NCI-H460 (cell line): ENCODE results near the gene SIRPB2. TPM values are rescaled to one million over a fixed set of nuclear protein-coding genes. Genes with fewer than 3 reads are reported as not detected.

ENCODE experiments used
- DNase-seq: peaks from one replicate; pipeline ENCODE4 v3.0.0-alpha.2; 2016; ENCODE audit warnings: low read depth; ENCODE audit errors: extremely low read depth
- small RNA-seq, 2 experiments: library from RNA; depleted of rRNA; stranded (forward); fragments of <200 nt; gene quantifications; one replicate each; pipeline ENCODE3, GENCODE V24; 2014
- total RNA-seq: library from RNA; depleted of rRNA; stranded (reverse); fragments of >200 nt; shearing (Covaris generic); gene quantifications from 2 replicates; pipeline ENCODE4 v1.2.3, GENCODE V29; 2014; rRNA removed

SIRPB2 gene
- total RNA-seq, 1 experiment from 2014 or later = not detected

DNA sequence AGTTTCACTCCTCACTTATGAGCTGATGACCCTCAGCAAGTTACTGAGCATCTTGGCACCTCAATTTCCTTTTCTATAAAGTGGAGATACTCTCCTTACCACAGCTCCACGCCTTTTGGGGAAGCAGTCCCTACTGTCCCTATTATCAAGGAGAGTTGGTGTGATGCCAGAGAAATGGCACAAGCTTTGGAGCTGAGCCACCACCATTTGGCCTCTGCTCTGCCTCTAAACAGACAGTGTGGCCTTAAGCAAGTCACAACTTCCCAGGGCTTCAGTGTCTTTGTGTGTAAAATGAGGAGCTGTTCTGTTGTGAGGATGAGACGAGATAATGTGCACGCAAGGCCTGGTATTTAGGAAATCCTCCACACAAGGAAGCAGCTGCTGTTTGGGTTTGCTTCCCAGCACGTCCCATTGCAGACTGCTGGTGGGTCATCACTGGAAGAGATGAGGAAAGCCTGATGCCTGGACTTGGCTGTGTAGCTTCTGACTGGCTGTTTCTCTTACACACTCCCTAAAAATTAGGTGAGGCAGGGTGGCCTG is 43.1 kb downstream of the SIRPB2 start:
- DNase-seq = no peak

DNA sequence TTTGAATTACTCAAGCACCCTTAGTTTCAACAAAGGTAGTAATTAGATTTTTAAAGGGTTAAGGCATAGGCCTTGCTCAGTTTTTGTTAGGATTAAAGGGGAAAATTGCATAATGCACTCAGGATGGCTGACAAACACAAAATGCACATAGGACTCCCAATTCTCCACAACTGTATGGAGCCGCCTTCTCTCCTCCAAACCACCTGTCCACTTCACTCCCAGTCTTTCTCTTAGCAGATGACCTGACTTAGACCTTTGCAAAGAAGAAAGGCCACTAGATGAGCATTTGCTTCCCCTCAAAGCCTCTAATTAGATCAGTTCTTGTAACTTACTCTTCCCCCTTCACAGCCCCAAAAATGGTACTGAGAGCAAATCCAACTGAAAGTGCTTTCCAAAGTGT is 44.7 kb downstream of the SIRPB2 start:
- no peak for DNase-seq

DNA sequence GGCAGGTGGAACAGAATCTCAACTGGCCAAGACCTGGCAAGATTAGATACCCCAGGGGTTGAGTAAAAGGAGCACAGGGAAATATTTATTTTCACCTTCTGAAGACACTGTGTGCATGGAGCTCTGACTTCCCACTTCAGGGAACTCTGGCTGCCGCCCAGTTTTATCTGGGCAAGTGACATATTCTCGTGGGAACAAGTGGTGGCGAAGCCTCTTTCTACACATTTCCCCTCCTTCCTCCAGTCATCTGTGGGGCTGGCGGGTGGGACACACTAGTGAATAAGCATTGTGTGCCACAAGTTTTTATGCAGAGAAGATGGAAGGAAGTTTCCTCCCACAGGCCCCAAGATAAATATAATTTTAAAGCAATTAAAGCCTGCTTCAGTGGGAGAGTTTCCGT is 48.1 kb downstream of the SIRPB2 start:
- DNase-seq = no peak

DNA sequence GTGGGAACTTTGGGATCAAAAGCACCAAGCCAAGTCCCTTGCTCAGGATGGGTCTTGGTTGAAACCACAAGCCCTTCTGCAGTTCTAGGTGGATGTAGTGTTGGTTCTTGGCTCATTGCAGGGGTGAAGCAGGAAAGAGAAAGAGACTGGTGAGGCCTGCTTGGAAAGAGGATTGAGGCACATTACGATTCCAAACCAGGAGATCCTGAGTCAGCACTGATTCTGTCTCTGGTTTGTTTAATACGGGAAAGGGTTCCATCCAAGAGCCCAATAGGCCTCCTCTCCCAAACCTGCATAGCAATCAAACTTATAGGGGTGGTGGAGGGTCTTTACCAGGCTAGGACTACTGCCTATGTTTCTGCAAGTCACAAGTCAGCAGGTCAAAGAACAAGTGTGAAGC is 48.9 kb downstream of the SIRPB2 start:
- DNase-seq = no peak

DNA sequence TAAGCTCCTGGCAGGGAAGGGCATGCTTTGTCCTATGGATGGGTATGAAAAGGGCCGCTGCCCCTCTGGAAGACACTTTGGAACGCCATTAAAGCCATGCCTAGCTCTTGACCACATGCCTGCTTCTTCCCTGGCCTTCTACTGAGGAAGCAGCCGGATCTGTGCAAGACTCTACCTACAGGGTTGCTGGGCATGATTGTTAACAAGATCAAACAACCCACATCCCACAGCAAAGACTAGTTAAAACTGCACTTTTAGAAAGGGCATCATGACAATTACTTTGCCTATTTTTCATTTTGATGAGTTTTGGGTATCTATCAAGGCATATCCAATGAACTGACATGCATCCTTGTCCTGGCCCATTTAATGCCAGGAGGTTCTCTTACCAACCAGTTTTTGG is 50.1 kb downstream of the SIRPB2 start:
- no peak for DNase-seq

DNA sequence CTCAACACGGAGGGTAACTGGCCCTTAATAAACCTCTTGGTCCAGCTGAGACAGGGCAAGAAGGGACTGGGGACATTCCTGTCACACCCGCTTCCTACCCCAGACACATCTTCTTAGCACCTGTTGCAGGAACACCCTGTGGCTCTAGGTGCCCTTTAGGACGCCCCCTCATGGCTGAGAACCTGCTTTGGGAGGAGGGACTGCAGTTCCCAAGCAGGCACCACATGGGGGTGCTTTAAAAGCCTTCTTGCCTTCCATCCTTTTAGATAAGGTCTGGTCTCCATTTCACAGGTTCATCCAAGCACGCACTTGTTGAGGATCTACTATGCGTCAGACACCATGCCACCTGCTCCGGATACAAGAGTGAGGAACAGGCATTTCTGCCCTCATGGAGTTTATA is 51.2 kb downstream of the SIRPB2 start:
- DNase-seq = no peak

DNA sequence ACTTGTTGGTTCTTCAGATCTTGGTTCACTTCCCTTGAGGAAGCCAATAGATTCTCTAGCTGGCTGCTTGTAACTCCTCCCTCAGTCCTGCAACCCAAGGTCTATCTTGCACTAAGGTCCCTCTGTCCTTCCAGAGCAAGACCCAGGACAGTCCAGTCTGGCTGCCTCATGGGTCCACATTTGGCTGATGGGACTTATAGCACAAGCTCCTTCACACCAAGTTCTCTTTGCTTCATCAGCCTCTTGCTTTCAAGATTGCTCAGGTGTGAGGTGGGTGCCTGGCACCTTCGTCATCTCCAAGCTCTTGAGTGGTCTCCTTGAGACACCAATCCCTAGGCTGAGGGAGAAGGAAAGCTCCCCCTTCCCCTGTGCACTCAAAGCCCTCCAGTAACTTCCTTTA is 52.9 kb downstream of the SIRPB2 start:
- DNase-seq = no peak

DNA sequence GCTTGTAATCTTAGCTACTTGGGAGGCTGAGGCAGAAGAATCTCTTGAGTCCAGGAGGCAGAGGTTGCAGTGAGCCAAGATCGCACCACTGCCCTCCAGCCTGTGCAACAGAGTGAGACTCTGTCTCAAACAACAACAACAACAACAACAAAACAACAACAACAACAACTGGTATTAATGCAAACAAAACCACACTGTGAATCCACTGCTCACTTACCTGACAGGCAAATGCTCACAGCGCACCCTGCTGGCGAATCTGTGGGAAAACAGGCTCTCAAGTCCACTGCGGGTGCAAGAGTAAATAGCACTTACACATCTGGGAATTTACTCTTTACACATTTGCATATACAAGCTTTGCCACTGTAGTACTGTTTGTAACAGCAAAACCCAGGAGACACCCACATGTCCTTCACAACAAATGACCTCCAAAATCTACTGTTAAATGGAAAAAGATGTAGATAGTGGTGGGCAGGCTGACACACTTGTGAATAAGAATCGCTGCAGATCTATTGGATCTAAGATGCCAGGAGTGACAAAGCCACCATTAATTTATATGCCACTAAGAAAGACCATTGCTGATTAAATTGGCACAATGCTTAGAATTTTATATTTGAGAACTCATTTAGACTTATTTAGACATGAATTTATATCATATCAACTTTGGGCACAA is 53.9 kb downstream of the SIRPB2 start:
- DNase-seq = peak; percentile 73

DNA sequence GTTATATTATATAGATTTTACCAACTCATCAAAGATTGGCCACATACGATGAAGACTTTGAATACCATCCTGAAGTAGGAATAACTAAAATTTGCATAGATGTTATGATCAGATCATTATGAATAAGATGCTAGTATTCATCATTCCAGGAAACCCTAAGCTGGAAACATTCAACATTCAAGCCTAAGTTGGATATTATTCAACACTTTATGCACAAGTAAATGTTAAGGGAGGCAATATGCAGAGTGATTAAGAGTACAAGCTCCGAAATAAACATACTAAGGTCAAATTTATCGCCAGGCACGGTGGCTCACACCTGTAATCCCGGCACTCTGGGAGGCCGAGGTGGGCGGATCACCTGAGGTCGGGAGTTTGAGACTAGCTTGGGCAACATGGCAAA is 55.0 kb downstream of the SIRPB2 start:
- no peak for DNase-seq

DNA sequence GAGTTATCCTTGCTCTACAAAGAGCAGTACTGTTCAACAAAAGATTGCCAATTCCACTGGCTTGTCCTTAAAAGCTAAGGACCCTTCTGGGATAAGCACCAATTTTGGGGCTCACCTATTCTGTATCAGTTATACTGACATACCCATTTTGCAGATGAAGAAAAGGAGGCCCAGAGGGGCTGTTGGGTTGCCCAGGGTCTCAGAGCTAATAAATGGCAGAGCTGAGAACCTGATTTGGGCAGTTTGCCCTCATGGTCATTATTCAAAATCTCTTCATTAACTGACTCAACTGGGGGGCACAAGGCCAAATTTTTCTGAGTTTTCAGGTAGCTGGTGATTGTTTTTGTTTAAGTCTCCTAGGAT is 55.9 kb downstream of the SIRPB2 start:
- DNase-seq = no peak

DNA sequence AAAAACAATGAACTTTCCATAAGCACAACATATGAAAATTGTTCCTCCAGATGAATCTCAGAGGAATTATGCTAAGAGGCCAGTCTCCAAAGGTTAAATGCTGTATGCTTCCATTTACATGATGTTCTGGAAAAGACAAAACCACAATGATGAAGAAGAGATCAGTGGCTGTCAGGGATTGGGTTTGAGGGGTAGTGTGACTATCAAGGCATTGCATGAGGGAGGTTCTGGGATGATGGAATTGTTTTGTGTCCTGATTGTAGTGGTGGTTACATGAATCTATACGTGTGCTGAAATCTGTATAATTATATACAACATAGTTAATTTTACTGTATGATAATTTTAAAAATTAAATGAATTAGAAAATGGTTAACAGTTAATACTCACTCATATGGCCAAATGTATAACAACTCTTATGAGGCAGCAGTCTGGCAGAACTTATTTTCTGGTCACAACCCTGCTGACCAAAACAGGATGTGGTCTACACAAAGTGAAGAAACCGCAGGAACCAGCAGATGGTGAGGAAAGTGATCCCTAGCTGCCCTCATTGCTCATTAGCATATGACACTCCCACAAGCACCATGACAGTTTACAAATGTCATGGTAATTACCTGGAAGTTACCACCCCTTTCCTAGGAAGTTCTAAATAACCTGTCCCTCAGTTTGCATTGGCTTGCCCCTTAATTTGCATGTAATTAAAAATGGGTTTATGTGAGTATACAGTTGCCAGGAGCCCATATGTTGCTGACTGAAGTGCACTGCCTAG is 56.5 kb downstream of the SIRPB2 start:
- DNase-seq = no peak

DNA sequence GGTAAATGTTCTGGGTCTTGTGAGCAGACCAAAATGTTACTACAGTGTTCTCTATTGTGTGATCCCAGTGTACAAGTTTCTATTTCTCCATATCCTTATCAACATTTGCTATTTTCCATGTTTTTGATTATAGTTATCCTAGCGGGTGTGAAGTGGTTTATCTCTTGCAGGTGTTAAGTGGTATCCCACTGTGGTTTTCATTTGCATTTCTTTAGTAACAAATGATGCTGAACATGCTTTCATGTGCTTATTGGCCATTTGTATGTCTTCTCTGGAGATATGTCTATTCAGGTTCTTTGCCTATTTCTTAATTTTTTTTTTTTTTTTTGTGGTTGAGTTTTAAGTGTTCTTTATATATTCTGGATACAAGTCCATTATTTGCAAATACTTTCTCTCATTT is 60.1 kb downstream of the SIRPB2 start:
- DNase-seq = no peak

DNA sequence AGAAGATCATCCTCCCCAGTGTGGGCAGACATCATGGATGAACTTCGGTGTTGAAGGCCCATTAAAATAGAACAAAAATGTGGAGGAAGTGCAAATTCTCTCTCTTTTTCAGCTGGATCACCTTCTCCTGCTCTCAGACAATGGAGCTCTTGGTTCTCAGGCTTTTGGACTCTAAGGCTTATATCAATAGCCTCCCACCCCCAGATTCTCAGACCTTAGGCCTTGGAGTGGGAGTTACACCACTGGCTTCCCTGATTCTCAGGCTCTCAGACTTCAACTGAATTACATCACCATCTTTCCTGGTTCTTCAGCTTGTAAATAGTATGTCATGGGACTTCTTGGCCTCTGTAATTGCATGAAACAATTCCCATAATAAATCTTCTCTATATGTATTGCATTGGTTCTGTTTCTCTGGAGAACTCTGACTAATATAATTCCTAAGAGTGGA is 61.2 kb downstream of the SIRPB2 start:
- DNase-seq = no peak

DNA sequence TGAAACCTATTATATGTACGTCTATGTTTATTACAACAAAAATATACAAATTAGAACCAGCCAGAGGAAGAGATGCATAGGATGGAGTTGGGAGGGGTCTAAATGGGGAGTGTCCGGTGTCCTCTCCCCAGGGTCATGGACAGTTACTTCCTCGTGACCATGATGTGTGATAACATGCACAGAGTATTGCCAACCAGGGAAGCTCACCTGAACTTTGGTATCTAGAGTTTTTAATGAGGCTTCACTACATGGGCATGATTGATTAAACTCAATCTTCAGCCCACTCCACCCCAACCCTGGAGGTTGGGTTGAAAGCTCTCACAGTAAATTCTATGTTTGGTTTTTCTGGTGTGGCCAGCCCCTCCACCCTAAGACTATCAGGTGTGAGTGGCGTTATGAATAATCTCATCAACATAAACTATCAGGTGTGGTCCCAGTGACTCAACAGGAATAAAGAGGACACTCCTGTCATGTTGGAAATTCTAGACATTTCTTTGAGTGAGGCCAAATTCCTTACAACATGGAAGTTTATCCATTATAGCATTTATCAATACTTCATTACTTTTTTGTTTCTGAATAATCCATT is 62.0 kb downstream of the SIRPB2 start:
- DNase-seq = no peak

DNA sequence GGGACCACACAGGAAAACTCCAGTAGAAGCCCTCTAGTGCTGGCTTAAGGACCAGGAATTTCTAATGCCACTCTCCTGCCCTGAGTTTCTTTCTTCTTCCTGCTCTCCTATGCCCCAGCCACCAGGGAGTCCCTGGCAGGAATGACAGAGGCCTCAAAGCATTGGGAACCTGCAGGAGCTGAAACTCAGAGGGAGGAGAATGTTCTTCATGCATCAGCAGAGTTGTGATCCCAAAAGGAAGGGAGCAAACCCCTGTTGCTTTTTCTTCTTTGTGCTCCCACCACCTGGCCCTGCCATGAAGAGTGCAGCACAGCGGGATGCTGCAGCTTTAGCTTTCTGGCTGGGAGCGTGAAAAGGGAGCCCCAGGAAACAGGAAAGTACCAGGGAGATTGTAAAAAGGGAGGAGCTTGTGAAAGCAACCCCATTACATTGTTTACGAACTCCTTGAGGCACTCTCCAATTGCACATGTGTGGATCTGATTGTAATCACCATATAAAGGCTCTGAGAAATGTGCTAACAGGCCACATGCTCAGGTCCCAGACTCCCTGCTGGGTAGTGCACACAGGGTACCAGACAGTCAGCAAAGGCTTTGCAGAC is 63.7 kb downstream of the SIRPB2 start:
- DNase-seq = no peak

DNA sequence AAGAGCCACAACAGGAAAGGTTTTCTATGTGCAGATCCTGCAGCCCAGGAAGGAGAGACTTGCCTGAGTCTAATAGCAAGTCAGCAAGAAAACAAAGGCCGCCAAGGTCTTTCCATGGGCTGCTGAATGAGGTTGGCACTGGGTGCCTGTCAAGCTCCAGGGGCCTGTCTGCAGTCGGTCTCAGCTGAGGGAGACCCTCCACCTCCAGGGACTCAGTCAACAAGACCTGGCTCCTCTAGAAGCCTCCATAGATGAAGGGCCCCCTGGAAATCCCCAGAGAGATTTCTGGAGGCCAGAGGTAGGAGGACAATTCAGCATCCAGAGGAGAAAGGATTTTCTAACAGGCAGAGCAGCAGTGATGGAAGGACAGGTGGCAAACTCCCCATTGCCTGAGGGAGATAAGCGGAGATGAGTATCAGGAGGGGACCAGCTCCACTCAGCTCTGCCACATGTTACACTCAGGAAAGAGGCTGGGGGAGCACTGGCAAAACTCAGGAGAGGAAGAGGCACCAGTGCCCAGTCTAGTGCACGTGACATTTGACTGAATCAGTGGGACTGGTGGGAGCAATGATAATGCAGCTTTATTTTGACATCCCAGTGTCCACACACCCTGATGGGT is 64.9 kb downstream of the SIRPB2 start:
- no peak for DNase-seq

Small RNA genes within 50 kb of the gene (small RNA-seq; reads per million reads assigned to genes)
- 0 reads per million in 2 experiments for gene RNU6-917P

Other genes with a start within 250 kb of the SIRPB2 start
- gene SNPH, start 225.1 kb downstream of the SIRPB2 start, total RNA-seq = 2.8 and 3.4 TPM in 2 replicates
- gene SDCBP2, start 162.3 kb downstream of the SIRPB2 start, total RNA-seq = 3.6 and 5.0 TPM in 2 replicates
- 140 and 170 TPM in 2 replicates for gene FKBP1A, start 98.4 kb downstream of the SIRPB2 start, total RNA-seq
- 32.5 and 48.4 TPM in 2 replicates for gene NSFL1C, start 24.6 kb downstream of the SIRPB2 start, total RNA-seq
- not detected in 2 replicates for gene SIRPD, start 66.3 kb upstream of the SIRPB2 start, total RNA-seq
- gene SIRPB1, start 128.6 kb upstream of the SIRPB2 start, total RNA-seq = 0.05 and 0.20 TPM in 2 replicates
- not detected in 2 replicates for gene SIRPG, start 166.4 kb upstream of the SIRPB2 start, total RNA-seq